Panc1 (cell line): ENCODE measurements around the gene IMPG2. TPM values are rescaled to one million over a fixed set of nuclear protein-coding genes. Genes with fewer than 3 reads are reported as not detected.

Source experiments
- ATAC-seq: fragments of 200-7000 bp; cut with Tn5 transposase; 2 replicates; pipeline ENCODE4 v1.9.1; 2020; ENCODE audit warnings: mild to moderate bottlenecking, moderate library complexity
- BruUV-seq: library from RNA; stranded (reverse); fragments of 400-500 nt; replicated peaks from 2 replicates; lab custom pipeline; 2021; lab: Mats Ljungman, UMichigan
- CTCF ChIA-PET: fragments of 300-600 bp; sonication (Branson Sonifier 250); formaldehyde crosslinking; loops from one replicate; lab custom pipeline; 2022; ENCODE audit warnings: antibody characterized with exemption; lab: Charles Lee
- POLR2A ChIA-PET: fragments of 300-600 bp; sonication (Branson Sonifier 250); formaldehyde crosslinking; loops from one replicate; lab custom pipeline; 2022; ENCODE audit warnings: antibody characterized with exemption; lab: Charles Lee
- DNase-seq: peaks from one replicate; pipeline ENCODE4 v3.0.0-alpha.2; 2010; ENCODE audit warnings: low read depth, low spot score
- H3K27ac ChIP-seq: 2 replicates; pipeline ENCODE4 v1.5.1; 2011; ENCODE audit warnings: mild to moderate bottlenecking, low read length, inconsistent platforms
- H3K27me3 ChIP-seq: fragments of 200-500 bp; sonication (Bioruptor generic); 2 replicates; pipeline ENCODE4 v1.6.0; 2014; ENCODE audit warnings: low read length, inconsistent platforms; ENCODE audit not compliant: control insufficient read depth, insufficient read depth
- H3K36me3 ChIP-seq: fragments of 200-500 bp; sonication (Bioruptor generic); 2 replicates; pipeline ENCODE4 v1.5.1; 2014; ENCODE audit warnings: inconsistent platforms, mild to moderate bottlenecking, low read length, moderate library complexity; ENCODE audit not compliant: control insufficient read depth, insufficient read depth
- H3K4me1 ChIP-seq: 2 replicates; pipeline ENCODE4 v1.5.1; 2011; ENCODE audit warnings: inconsistent platforms, mild to moderate bottlenecking, low read length, moderate library complexity; ENCODE audit not compliant: control insufficient read depth, insufficient read depth
- H3K4me3 ChIP-seq, 2 experiments: 2 replicates each; pipeline ENCODE4 v1.5.1; 2011 to 2012; ENCODE audit warnings: low read depth in 2 of 2, low read length in 2 of 2, mild to moderate bottlenecking in 2 of 2, inconsistent platforms in 1 of 2, moderate library complexity in 1 of 2
- H3K9me3 ChIP-seq: fragments of 200-500 bp; sonication (Bioruptor generic); 2 replicates; pipeline ENCODE4 v1.5.1; 2014; ENCODE audit warnings: low read depth, mild to moderate bottlenecking, inconsistent platforms, low read length, moderate library complexity; ENCODE audit not compliant: control insufficient read depth, insufficient read depth
- POLR2AphosphoS5 ChIP-seq: IDR thresholded peaks from 2 replicates; pipeline ENCODE4 v1.6.1; 2012; ENCODE audit warnings: mild to moderate bottlenecking, low read depth, low read length, moderate library complexity
- SIN3A ChIP-seq: IDR thresholded peaks from 2 replicates; pipeline ENCODE4 v1.6.1; 2012; ENCODE audit warnings: low read depth, mild to moderate bottlenecking, low read length, moderate library complexity, borderline replicate concordance; ENCODE audit not compliant: insufficient read depth
- TCF7L2 ChIP-seq: IDR thresholded peaks from 2 replicates; pipeline ENCODE4 v1.6.1; 2011; ENCODE audit warnings: mild to moderate bottlenecking, low read depth, low read length, inconsistent platforms
- in situ Hi-C: cut with HindIII; loops from 2 replicates; pipeline ENCODE4 v1.10.0; 2016; ENCODE audit warnings: low sequenced_read_pairs, low pct_unique_long_range_greater_than_20kb
- intact Hi-C: fragments of 100-400 bp; cut with micrococcal nuclease; formaldehyde crosslinking; loops from one replicate; pipeline ENCODE4 v1.10.0; 2022; ENCODE audit not compliant: unreplicated experiment
- total RNA-seq: library from RNA; stranded (reverse); gene quantifications from one replicate; pipeline ENCODE4 v1.2.1, GENCODE V29; 2021; ENCODE audit not compliant: unreplicated experiment
- TF ChIP-seq, protein P1 (sequence below), 2 experiments: IDR thresholded peaks; 2 replicates each; pipeline ENCODE4 v1.6.1; 2011 to 2012; ENCODE audit warnings: low read depth in 2 of 2, control low read depth in 1 of 2, low read length in 1 of 2, mild to moderate bottlenecking in 1 of 2, moderate library complexity in 1 of 2; ENCODE audit not compliant: insufficient read depth in 1 of 2
- TF ChIP-seq, protein P2 (sequence below): fragments of 450-650 bp; IDR thresholded peaks from 2 replicates; pipeline ENCODE4 v1.5.1; 2017; ENCODE audit warnings: mild to moderate bottlenecking

The IMPG2 gene
- total RNA-seq, 1 experiment from 2014 or later = 0.10 TPM

DNA sequence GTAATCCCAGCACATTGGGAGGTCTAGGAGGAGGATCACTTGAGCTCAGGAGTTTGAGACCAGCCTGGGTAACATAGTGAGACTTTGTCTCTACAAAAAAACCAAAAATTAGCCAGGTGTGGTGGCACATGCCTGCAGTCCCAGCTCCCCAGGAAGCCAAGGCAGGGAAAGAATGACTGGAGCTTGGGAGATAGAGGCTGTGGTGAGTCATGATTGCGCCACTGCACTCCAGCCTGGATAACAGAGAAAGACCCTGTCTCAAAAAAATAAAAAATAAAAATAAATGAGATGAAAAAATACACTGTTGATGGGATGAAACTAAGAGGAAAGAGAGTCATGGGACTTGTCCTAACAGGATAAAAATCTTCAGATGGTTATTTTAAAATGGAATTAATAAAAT, 137.6 kb downstream of the IMPG2 start:
- Histone ChIP-seq H3K27me3 (no peaks in the 10 kb centered on the region), H3K4me3 (no peak overlapping the region), H3K27ac (no peak overlapping the region), H3K9me3 (no peaks in the 10 kb centered on the region), H3K4me1 (no peaks in the 10 kb centered on the region), H3K36me3 (no peaks in the 10 kb centered on the region)
- ATAC-seq (no peak), DNase-seq (no peak)
- ChIA-PET POLR2A (no interaction called here), CTCF (no interaction called here)
- intact Hi-C loops (loop anchor here (10.0 kb wide), 1 partner anchor 428 kb away; no protein-coding TSS in a partner anchor), in situ Hi-C loops (no loop called here)
- BruUV-seq = no TSS peak
- no peak for TF ChIP-seq TCF7L2
- TF ChIP-seq SIN3A = no peak
- TF ChIP-seq, protein P1, sequence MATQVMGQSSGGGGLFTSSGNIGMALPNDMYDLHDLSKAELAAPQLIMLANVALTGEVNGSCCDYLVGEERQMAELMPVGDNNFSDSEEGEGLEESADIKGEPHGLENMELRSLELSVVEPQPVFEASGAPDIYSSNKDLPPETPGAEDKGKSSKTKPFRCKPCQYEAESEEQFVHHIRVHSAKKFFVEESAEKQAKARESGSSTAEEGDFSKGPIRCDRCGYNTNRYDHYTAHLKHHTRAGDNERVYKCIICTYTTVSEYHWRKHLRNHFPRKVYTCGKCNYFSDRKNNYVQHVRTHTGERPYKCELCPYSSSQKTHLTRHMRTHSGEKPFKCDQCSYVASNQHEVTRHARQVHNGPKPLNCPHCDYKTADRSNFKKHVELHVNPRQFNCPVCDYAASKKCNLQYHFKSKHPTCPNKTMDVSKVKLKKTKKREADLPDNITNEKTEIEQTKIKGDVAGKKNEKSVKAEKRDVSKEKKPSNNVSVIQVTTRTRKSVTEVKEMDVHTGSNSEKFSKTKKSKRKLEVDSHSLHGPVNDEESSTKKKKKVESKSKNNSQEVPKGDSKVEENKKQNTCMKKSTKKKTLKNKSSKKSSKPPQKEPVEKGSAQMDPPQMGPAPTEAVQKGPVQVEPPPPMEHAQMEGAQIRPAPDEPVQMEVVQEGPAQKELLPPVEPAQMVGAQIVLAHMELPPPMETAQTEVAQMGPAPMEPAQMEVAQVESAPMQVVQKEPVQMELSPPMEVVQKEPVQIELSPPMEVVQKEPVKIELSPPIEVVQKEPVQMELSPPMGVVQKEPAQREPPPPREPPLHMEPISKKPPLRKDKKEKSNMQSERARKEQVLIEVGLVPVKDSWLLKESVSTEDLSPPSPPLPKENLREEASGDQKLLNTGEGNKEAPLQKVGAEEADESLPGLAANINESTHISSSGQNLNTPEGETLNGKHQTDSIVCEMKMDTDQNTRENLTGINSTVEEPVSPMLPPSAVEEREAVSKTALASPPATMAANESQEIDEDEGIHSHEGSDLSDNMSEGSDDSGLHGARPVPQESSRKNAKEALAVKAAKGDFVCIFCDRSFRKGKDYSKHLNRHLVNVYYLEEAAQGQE (IDR thresholded peaks at IDR 0.05; ENCODE audit: insufficient read depth in 1 of 2, low read depth in 2 of 2, low read length in 1 of 2) = no peak
- TF ChIP-seq POLR2AphosphoS5 = no peak
- TF ChIP-seq, protein P2, sequence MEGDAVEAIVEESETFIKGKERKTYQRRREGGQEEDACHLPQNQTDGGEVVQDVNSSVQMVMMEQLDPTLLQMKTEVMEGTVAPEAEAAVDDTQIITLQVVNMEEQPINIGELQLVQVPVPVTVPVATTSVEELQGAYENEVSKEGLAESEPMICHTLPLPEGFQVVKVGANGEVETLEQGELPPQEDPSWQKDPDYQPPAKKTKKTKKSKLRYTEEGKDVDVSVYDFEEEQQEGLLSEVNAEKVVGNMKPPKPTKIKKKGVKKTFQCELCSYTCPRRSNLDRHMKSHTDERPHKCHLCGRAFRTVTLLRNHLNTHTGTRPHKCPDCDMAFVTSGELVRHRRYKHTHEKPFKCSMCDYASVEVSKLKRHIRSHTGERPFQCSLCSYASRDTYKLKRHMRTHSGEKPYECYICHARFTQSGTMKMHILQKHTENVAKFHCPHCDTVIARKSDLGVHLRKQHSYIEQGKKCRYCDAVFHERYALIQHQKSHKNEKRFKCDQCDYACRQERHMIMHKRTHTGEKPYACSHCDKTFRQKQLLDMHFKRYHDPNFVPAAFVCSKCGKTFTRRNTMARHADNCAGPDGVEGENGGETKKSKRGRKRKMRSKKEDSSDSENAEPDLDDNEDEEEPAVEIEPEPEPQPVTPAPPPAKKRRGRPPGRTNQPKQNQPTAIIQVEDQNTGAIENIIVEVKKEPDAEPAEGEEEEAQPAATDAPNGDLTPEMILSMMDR = no peak

DNA sequence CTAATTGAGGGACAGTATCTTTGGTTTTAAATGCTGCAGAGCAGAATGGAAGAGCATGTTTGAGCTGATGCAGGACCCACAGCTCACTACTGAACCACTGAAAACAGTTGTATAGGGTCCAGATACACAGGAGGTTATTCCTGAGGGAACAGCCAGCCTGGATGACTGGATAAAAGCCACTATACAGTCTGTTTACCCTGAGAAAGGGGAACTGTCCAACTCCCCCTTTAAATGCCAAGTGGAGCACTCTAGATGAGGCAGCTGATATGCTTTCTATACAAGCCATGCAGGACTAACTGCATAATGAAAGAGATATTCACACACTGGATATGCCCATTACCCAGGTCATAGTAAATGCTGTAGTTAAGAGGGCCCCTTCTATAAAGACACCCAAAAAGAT, 138.6 kb downstream of the IMPG2 start:
- no peaks in the 10 kb centered on the region for H3K27me3 ChIP-seq
- ChIA-PET POLR2A (no interaction called here), CTCF (no interaction called here)
- in situ Hi-C loops = no loop called here
- H3K4me3 ChIP-seq = no peak overlapping the region
- DNase-seq = no peak
- intact Hi-C loops = loop anchor here (10.0 kb wide), 1 partner anchor 427 kb away; no protein-coding TSS in a partner anchor
- H3K9me3 ChIP-seq = no peaks in the 10 kb centered on the region
- TF ChIP-seq, protein P1 (IDR thresholded peaks at IDR 0.05; ENCODE audit: insufficient read depth in 1 of 2, low read depth in 2 of 2, low read length in 1 of 2) = no peak
- TF ChIP-seq, protein P2 = no peak
- no peak for TF ChIP-seq POLR2AphosphoS5
- no peak for TF ChIP-seq SIN3A
- TF ChIP-seq TCF7L2 = no peak
- no peak for ATAC-seq
- H3K36me3 ChIP-seq = no peaks in the 10 kb centered on the region
- no peak overlapping the region for H3K27ac ChIP-seq
- no peaks in the 10 kb centered on the region for H3K4me1 ChIP-seq
- no TSS peak for BruUV-seq
